Neural crest cell (in vitro differentiated cells): ENCODE results near the gene ODR4. TPM values are rescaled to one million over a fixed set of nuclear protein-coding genes. Genes with fewer than 3 reads are reported as not detected.

ENCODE experiments used
- DNase-seq: peaks from one replicate; pipeline ENCODE4 v3.0.0; 2021; ENCODE audit warnings: low read depth, mixed read lengths, low spot score
- H3K27ac Mint-ChIP-seq: one replicate; pipeline ENCODE4 v1.8.0; 2021; ENCODE audit warnings: mild to moderate bottlenecking, mixed read lengths; ENCODE audit not compliant: unreplicated experiment
- H3K27me3 Mint-ChIP-seq: 2 replicates; pipeline ENCODE4 v1.8.0; 2021; ENCODE audit warnings: low read depth, mild to moderate bottlenecking, mixed read lengths
- H3K36me3 Mint-ChIP-seq: 2 replicates; pipeline ENCODE4 v1.8.0; 2021; ENCODE audit warnings: low read depth, mild to moderate bottlenecking, mixed read lengths
- H3K4me1 Mint-ChIP-seq: 2 replicates; pipeline ENCODE4 v1.8.0; 2021; ENCODE audit warnings: mixed read lengths
- H3K4me3 Mint-ChIP-seq: one replicate; pipeline ENCODE4 v1.8.0; 2021; ENCODE audit warnings: mild to moderate bottlenecking, mixed read lengths
- H3K9me3 Mint-ChIP-seq: 2 replicates; pipeline ENCODE4 v1.8.0; 2021; ENCODE audit warnings: mixed read lengths
- total RNA-seq: library from RNA; stranded (reverse); gene quantifications from 2 replicates; pipeline ENCODE4 v1.2.1, GENCODE V29; 2021
- TF ChIP-seq, protein P1 (sequence below): fragments of 200-600 bp; sonication (generic); conservative IDR thresholded peaks from 2 replicates; pipeline ENCODE4 v1.5.0; 2021; ENCODE audit warnings: antibody characterized with exemption, mild to moderate bottlenecking

The ODR4 gene
- total RNA-seq, 1 donor from 2014 or later = 18.3 TPM

DNA sequence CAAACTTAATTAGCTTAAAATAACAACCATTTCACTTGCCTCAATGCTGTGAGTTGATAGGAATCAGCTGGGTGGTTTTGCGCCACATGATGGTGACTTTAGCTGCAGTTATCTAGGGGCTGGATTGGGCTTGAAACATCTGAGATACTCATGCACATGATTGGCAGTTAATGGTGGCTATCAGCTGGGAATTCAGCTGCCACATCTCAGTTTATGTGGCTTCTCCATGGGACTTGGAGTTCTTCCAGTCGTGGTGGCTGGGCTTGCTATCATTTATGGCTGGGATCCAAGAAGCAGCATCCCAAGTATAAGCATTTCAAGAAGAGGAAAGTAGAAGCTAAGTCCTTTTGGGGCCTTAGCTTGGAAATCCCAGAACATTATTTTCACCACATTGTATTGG, 48.9 kb downstream of the ODR4 start:
- Mint-ChIP-seq H3K9me3 (no peaks in the 10 kb centered on the region), H3K27ac (no peak overlapping the region), H3K4me3 (no peak overlapping the region), H3K4me1 (no peaks in the 10 kb centered on the region), H3K27me3 (no peaks in the 10 kb centered on the region), H3K36me3 (peaks cover 32% of the 10 kb centered on the region)
- TF ChIP-seq, protein P1, sequence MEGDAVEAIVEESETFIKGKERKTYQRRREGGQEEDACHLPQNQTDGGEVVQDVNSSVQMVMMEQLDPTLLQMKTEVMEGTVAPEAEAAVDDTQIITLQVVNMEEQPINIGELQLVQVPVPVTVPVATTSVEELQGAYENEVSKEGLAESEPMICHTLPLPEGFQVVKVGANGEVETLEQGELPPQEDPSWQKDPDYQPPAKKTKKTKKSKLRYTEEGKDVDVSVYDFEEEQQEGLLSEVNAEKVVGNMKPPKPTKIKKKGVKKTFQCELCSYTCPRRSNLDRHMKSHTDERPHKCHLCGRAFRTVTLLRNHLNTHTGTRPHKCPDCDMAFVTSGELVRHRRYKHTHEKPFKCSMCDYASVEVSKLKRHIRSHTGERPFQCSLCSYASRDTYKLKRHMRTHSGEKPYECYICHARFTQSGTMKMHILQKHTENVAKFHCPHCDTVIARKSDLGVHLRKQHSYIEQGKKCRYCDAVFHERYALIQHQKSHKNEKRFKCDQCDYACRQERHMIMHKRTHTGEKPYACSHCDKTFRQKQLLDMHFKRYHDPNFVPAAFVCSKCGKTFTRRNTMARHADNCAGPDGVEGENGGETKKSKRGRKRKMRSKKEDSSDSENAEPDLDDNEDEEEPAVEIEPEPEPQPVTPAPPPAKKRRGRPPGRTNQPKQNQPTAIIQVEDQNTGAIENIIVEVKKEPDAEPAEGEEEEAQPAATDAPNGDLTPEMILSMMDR = no peak
- no peak for DNase-seq

DNA sequence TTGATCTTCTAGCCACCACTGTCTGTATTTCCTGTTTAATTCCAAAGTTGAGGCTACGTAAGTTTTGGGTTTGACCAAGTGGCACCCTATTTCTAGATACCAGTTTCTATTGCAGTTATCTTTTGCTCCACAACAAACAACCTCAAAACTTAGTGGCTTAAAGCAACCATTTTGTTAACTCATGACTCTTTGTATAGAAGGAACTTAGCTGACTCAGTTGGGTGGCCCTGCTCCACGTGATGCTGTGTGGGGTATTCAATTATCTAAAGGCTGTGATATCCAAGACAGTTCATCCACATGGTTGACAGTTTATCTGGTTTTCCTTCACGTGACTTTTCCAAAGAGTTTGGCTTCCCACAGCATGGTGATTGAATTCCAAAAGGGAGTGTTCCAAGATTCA, 50.5 kb downstream of the ODR4 start:
- Mint-ChIP-seq H3K9me3 (no peaks in the 10 kb centered on the region), H3K27ac (no peak overlapping the region), H3K4me3 (no peak overlapping the region), H3K27me3 (no peaks in the 10 kb centered on the region), H3K36me3 (peaks cover 29% of the 10 kb centered on the region), H3K4me1 (no peaks in the 10 kb centered on the region)
- DNase-seq = no peak
- TF ChIP-seq, protein P1 = no peak

- Mint-ChIP-seq H3K4me3 (no peak overlapping the region), H3K4me1 (no peaks in the 10 kb centered on the region), H3K9me3 (no peaks in the 10 kb centered on the region), H3K36me3 (peaks cover 25% of the 10 kb centered on the region), H3K27ac (no peak overlapping the region), H3K27me3 (no peaks in the 10 kb centered on the region)
- TF ChIP-seq, protein P1 = no peak
- no peak for DNase-seq
Observed at GRCh38 chr1:186429017-186429416, 53.4 kb downstream of the ODR4 start.

DNA sequence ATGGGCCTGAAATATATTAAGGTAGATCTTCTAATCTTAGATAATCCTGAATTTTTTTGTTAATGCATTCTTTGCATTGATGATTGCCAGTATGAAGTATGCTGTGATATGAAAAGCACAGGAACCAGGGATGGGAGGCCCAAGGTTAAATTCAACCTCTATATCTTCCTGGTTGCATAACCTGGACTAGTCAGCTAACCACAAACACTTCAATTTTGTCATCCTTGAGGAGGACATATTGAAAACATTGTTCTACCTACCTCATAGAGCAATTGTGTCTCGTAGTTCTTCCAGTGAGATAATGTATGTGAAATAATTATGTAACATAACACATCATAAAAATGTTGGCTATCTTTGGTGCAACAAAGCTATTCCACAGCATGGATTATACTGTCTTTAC, 59.7 kb downstream of the ODR4 start:
- DNase-seq = no peak
- Mint-ChIP-seq H3K27me3 (no peaks in the 10 kb centered on the region), H3K4me1 (no peaks in the 10 kb centered on the region), H3K4me3 (no peak overlapping the region), H3K9me3 (no peaks in the 10 kb centered on the region), H3K27ac (no peak overlapping the region), H3K36me3 (peaks cover 2% of the 10 kb centered on the region)
- TF ChIP-seq, protein P1 = no peak

DNA sequence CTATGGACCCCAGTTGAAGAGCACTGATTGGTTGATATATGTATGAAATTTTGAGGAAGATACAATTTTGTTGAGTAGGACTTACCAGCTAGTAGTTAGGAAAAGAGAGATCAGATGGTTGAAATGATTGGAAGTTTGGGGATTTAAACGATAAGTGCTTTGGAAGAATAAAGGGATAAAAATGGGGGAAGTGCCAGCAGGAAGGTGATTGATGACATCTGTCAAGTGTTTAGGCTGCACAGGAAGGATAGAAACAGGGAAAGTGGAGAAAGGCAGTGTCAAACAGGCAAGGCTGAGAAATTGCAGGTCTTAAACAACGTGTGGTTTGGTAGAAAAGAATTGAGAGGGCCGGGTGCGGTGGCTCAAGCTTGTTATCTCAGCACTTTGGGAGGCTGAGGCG, 62.9 kb downstream of the ODR4 start:
- peaks cover 2% of the 10 kb centered on the region for H3K36me3 Mint-ChIP-seq
- H3K27ac Mint-ChIP-seq = no peak overlapping the region
- no peaks in the 10 kb centered on the region for H3K4me1 Mint-ChIP-seq
- TF ChIP-seq, protein P1 = no peak
- no peak for DNase-seq
- H3K9me3 Mint-ChIP-seq = no peaks in the 10 kb centered on the region
- no peak overlapping the region for H3K4me3 Mint-ChIP-seq
- no peaks in the 10 kb centered on the region for H3K27me3 Mint-ChIP-seq

GRCh38 chr1:186440584-186440983, 64.9 kb downstream of the ODR4 start:
- Mint-ChIP-seq H3K36me3 (peaks cover 2% of the 10 kb centered on the region), H3K27ac (no peak overlapping the region), H3K4me3 (no peak overlapping the region), H3K4me1 (no peaks in the 10 kb centered on the region), H3K9me3 (no peaks in the 10 kb centered on the region), H3K27me3 (no peaks in the 10 kb centered on the region)
- TF ChIP-seq, protein P1 = no peak
- DNase-seq = no peak
